NCI-H1092 (cell line): ENCODE data around the gene MAPKAPK5.
"Not testable (repeated sequence)": the region's sequence is repeated elsewhere in the genome, so short reads cannot be mapped to it uniquely, and the experiment has no call there.

Source experiments
- DNase-seq: peaks from one replicate; lab custom pipeline; 2025; lab: John Stamatoyannopoulos, UW

The MAPKAPK5 gene

DNA sequence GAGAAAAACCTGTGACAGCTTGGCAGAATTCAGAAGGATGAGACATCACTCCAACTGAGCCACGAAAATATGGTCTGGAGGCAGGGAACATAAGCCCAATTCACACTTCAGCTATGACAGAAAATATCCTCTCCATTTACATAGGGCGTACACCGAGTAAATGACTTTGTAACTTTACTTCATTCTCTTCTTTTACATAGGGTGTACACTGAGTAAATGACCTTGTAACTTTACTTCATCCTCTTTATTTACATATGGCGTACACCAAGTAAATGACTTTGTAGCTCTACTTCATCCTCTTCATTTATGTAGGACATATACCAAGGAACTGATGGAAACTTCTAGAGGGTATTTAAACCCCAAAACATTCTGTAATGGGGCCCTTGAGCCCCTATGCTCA, 14.1 kb upstream of the MAPKAPK5 start:
- no peak for DNase-seq

DNA sequence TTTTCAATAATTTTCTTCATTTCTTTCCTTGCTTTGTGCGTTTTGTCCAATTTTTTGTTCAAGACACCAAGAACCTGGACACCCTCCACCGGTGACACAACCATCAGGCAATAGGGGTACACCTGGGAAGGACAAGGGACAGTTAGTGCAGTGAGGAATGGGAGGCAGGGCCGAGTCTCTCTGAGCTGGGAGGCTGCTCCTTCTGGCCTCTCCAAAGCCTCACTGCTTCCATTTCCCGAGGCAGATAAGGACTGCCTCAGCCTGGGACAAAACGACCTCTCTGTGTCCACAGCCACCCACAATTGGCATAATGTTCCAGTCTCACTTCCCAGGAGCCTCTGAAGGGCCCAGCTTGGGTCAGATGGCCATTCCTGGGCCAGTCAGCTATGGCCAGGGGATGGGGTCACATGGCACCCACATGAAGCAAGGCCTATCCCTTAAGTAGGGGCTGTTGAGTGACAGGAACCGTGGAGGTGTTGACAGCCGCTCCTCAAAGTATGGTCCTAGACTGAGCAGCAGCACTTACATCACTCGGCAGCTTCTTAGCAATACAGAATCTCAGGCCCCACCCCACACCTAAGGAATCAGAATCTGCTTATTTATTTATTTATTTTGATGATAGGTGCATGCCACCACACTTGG, 13.6 kb upstream of the MAPKAPK5 start:
- DNase-seq: no peak

DNA sequence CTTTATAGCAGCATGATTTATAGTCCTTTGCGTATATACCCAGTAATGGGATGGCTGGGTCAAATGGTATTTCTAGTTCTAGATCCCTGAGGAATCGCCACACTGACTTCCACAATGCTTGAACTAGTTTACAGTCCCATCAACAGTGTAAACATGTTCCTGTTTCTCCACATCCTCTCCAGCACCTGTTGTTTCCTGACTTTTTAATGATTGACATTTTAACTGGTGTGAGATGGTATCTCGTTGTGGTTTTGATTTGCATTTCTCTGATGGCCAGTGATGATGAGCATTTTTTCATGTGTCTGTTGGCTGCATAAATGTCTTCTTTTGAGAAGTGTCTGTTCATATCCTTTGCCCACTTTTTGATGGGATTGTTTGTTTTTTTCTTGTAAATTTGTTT, 12.4 kb upstream of the MAPKAPK5 start:
- not testable (repeated sequence) for DNase-seq

DNA sequence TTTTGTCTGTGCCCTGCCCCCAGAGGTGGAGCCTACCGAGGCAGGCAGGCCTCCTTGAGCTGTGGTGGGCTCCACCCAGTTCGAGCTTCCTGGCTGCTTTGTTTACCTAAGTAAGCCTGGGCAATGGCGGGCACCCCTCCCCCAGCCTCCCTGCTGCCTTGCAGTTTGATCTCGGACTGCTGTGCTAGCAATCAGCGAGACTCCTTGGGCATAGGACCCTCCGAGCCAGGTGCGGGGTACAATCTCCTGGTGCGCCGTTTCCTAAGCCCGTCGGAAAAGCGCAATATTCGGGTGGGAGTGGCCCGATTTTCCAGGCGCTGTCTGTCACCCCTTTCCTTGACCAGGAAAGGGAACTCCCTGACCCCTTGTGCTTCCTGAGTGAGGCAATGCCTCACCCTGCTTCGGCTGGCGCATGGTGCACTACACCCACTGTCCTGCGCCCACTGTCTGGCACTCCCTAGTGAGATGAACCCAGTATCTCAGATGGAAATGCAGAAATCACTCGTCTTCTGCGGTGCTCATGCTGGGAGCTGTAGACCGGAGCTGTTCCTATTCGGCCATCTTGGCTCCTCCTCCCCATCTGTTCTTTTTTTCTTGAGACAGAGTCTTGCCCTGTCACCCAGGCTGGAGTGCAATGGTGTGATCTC, 7.2 kb upstream of the MAPKAPK5 start:
- not testable (repeated sequence) for DNase-seq

DNA sequence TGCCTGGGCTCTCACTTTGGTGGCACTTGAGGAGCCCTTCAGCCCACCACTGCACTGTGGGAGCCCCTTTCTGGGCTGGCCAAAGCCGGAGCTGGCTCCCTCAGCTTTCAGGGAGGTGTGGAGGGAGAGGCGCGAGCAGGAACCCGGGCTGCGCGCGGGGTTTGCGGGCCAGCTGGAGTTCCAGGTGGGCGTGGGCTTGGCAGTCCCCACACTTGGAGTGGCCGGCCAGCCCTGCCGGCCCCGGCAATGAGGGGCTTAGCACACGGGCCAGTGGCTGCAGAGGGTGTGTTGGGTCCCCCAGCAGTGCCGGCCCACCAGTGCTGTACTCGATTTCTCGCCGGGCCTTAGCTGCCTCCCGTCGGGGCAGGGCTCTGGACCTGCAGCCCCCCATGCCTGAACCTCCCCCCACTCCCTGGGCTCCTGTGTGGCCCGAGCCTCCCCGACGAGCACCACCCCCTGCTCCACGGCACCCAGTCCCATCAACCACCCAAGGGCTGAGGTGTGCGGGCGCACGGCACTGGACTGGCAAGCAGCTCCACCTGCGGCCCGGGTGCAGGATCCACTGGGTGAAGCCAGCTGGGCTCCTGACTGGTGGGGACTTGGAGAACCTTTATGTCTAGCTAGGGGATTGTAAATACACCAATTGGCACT, 6.4 kb upstream of the MAPKAPK5 start:
- DNase-seq: not testable (repeated sequence)

DNA sequence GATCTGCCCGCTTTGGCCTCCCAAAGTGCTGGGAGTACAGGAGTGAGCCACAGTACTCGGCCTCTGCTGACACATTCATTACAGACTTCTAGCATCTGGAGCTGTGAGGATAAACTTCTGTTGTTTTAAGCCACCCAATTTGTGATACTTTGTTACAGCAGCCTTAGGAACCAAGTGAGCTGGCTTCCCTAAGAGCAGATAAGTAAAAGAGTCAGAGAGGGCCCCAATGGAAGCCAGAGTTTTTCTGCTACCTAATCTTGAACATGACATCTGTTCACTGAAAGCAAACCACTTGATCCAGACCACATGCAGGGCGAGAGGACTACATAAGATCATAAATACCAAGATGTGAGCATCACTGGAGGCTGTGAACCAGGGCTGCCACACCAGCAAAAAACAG, 3.7 kb upstream of the MAPKAPK5 start:
- DNase-seq: no peak

DNA sequence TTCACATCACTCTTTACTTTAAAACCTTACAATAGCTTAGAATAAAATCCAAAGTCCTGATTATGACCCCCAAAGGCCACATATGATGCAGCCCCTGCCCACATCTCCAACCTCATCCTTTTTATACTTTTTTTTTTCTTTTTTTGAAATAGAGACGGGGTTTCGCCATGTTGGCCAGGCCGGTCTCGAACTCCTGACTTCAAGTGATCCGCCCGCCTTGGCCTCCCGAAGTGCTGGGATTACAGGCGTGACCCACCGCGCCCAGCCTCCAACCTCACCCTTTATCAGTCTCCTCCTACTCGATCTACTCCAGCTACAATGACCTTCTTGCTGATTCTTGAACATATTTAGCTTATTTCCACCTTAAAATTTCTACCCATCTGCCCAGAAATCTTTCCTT, 1.2 kb upstream of the MAPKAPK5 start:
- DNase-seq: no peak

DNA sequence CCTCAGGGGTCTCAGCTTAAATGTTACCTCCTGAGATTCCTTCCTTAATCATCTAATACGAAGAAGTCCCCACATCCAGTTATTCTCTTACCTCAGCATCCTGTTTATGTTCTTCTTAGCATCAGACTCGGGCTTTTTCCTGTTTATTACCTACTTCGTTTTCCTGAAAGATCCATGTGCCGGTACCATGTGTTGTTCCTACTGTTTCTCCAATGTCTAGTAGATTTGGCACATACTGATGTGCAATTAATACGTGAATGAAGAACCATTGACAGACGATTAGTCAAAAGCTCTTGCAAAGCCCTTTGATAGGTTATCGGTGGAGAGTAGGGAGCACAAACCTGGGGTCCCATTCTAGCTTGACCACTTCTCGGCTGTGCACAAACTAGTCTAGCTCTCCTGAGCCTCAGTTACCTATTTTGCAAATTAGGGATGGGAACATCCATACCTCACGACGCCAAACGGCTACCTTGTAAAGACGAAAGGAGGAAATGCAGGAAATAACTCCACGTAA, 735 bp upstream of the MAPKAPK5 start:
- no peak for DNase-seq

DNA sequence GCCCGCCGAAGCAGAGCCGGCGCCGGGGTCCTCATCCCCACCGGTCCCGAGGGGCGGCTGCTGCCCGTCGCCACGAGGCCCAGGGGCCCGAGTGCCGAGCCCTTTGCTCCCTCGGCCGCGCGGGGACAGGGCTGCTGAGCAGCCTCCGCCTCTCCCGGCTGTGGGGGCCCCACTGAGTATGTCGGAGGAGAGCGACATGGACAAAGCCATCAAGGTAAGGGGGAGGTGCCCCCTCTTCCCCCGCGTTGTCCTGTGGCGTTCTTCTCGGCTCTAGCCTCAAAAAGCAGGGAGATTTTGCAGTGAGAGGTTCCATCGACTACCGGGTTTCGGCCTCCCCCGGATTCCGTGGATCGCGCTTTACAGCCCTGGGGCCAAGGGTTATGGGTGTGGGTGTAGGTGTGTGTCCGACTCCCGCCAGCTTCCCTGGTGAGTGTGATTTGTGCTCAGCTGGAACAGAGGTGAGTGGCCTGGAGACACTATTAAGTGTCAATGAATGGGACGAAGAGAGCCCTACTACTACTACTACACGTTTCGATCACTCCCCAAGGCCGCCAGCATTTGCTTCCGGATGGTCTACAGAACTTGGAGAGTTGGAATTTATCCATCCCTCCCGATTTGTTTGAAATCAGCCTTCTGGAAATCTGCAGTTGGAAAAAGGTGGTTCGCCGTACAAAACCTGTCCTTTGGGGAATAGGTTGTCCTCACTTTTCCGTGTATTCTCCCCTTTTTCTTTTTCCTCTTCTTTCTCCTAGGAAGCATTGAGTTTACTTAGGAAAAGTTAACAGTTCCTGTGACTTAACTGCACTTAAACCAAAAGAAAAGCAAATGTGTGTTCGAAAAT, 748 bp downstream of the MAPKAPK5 start:
- no peak for DNase-seq

DNA sequence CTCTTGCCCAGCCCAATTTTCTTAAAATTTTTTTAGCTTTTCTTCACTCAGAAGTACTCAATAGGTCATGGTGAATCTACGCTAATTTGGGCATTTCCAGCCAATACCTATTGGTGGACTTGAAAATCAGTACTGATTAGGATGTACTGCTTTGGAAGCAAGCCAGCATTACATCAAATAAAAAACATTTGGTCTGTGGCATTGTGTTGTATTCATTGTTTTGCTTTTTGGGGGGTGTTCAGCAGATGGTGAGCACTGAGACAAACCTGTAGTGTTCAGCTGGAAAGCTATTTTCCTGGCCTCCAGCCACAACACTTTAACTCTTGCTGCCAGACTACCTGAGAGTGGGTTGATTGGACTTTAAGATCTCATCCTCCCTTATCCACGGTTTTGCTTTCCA, 4.0 kb downstream of the MAPKAPK5 start:
- no peak for DNase-seq

DNA sequence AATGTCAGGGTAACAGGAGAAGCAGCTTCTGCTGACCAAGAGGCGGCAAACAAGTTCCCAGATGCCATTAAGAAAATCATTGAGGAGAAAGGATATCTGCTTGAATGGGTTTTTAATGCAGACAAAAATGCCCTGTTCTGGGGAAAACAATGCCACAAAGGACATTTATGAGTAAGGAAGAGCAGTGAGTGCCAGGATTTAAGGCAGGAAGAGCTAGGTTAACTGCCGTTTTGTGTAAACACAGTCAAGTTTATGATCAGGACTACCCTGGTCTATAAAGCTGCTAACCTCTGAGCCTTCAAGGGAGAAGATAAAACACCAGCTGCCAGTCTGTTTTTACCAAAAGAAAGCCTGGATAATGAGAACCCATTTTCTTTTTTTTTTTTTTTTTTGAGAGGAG, 8.5 kb downstream of the MAPKAPK5 start:
- DNase-seq: no peak

DNA sequence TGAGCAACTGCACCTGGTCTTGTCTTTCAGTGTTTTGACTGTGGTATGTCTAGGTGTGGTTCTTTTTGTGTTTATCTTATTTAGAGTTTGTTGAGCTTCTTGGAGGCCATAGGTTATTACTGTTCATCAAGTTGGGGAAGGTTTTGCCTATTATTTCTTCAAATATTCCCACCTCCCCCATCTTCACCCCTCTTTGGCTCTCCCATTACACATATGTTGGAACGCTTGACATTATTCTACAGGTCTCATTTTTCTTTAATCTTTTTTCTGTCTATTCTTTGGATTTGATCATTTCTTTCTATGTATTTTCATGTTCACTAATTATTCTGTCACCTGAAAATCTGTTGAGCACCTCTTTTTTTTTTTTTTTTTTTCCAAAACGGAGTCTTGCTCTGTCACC, 16.2 kb downstream of the MAPKAPK5 start:
- no peak for DNase-seq

DNA sequence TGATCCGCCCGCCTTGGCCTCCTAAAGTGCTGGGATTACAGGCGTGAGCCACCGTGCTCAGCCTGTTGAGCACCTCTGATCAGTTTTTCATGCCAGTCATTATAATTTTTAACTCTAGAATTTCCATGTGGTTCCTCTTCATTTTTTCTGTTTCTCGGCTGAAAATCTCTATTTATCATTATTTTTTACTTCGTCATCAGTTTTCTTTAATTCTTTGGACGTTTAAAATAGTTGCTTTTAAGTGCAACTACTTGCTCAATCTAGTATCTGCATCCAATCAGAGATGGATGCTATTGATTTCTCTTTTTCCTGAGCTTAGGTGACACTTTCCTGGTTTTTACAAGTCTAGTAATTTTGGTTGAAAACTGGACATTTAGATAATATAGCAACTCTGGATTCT, 16.8 kb downstream of the MAPKAPK5 start:
- DNase-seq: no peak

DNA sequence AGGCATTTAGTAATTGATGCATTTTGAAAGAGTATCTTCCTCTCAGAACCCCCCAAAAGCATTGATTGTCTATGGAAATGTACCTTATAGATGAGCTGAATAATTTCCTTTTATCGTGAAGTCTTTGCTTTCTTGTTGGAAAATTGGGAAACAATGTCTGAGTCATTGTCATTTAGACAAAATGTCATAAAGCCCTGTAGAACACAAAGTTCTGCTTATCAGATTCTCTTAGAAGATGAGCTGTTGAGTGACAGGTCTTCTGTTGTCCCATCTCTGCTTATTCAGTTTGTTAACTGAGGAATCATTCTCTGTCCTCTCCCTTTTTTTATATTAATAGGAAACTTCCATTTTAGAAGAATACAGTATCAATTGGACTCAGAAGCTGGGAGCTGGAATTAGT, 22.9 kb downstream of the MAPKAPK5 start:
- no peak for DNase-seq

DNA sequence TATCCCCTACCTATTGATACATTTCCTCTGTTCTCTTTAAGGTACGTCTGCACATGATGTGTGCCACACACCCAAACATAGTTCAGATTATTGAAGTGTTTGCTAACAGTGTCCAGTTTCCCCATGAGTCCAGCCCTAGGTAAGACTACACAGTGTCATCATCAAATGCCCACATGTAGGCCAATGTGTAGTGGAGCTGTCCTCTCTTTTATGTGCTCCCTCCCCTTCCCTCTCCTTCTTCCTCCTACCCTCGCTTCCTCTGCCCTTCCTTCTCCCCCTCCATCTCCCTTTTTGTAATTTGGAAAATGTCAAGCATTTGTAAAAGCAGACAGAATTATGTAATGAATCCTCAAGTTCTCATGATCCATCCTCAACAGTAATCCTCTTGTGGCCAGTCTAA, 25.5 kb downstream of the MAPKAPK5 start:
- no peak for DNase-seq

DNA sequence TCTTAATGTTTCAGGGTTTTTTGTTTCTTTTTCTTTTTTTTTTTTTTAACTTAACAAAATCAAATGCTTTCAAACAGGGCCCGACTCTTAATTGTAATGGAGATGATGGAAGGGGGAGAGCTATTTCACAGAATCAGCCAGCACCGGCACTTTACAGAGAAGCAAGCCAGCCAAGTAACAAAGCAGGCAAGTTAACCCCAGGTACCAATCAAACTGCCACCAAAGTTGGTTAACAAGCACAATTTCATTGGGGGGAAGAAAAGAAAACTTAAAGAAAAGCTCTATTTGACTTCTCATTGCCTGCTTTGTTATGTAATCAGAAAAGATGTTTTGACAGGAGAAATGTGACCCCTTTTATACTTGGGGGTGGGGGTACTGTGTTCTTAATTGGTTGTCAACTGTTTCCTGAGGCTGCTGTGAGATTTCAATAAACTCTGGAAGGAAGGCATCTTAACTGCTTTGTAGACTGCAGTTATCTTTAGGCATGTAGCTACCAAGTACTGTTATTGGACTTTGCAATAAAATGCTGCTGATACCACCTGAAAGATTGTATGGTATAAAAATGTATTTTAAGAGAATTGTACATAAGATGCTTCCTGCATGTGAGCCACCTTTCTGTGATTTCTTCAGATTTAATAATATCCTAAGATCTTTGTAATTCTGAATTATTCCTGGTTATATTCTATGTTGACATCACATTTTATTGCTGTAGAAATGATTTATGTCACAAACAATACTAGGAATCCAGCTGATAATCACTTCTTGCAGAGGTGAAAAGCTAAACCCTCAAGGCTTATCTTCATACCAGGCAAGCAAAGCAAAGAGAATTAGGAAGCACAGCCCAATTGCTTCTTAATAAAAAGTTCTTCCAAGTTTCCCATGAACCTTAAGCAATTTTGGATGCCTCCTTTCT, 26.9 kb downstream of the MAPKAPK5 start:
- DNase-seq: no peak

DNA sequence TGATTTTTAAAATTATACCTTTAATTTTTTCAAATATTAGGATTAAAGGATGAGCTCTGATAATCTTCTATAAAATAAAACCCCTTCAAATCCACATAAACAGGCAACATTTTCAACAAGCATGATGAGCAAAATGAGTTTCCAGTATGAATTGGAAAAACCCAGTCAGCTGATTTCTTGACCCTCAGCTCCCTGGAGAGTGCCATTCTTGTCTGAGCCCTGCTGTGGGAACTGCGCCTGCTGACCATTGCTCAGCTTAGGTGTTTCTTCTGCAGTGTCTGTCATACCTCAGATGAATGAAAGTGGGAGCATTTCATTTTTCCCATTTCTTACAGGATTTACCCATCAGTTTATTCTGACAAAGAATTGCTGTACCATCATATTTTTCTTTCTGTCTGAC, 27.6 kb downstream of the MAPKAPK5 start:
- no peak for DNase-seq

DNA sequence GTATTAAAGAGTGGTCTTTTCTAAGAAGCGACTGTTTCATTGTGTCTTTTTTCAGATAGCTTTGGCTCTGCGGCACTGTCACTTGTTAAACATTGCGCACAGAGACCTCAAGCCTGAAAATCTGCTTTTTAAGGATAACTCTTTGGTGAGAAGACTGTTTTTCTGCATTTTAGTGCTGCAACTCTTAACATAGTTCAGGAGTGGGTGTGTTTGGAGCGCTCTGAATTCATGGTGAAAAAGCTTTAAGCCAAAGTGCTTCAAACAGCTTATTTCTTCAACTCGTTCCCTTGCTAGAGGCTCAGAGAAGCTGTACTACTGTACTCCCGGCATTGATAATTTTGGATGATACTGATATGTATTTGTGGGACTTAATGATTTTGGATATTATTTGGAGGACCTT, 28.2 kb downstream of the MAPKAPK5 start:
- no peak for DNase-seq

DNA sequence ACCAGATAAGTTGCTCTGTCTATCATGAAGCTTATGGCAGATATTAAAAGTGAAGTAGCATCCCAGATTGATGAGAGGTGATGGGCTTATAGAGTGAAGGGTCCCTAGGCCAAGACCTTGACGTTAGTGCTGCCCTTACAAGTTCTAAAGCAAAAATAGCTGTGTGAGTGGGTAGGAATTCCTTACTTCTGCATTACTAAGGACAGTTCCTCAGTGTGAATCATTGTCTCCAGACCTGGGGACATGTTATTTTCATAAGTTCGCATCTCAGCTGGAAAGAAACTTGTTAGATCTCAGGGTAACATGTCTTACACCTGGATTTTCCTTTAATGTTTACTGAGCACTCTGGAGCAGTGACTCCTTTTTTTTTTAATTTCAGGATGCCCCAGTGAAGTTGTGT, 28.7 kb downstream of the MAPKAPK5 start:
- DNase-seq: no peak

DNA sequence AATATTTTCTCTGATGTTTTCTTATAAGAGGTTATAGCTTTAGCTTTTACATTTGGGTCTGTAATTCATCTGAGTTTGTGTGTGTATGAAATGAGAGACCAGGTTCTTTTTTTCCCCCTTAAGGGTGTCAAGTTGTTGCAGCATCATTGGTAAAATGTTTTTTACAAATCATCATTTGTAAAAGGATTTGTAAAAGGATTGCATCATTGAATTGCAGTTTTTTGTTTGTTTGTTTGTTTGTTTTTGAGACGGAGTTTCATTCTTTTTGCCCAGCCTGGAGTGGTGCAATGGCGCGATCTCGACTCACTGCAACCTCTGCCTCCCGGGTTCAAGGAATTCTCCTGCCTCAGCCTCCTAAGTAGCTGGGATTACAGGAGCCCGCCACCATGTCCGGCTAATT, 31.1 kb downstream of the MAPKAPK5 start:
- DNase-seq: no peak

DNA sequence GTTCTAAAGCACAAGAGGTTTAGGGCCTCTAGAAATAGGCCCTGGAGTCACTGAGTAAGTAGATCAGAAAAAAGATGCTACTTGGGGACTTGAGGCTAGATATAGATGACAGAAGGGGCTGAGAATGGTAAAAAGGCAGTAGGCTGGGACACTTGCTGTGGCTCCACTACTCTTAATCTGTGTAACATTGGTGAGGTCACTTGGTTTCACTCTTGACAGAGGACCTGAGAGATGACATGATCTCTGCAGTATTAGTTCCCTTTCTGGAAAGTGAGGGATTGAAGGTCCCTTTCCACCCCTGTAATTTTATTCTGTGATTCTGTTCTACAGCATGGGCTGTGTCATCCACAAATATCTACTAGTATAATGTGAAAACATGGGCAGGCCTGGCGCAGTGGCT, 39.7 kb downstream of the MAPKAPK5 start:
- DNase-seq: no peak
